ENCODE results near the gene TRPC4AP.

Gene TRPC4AP

DNA sequence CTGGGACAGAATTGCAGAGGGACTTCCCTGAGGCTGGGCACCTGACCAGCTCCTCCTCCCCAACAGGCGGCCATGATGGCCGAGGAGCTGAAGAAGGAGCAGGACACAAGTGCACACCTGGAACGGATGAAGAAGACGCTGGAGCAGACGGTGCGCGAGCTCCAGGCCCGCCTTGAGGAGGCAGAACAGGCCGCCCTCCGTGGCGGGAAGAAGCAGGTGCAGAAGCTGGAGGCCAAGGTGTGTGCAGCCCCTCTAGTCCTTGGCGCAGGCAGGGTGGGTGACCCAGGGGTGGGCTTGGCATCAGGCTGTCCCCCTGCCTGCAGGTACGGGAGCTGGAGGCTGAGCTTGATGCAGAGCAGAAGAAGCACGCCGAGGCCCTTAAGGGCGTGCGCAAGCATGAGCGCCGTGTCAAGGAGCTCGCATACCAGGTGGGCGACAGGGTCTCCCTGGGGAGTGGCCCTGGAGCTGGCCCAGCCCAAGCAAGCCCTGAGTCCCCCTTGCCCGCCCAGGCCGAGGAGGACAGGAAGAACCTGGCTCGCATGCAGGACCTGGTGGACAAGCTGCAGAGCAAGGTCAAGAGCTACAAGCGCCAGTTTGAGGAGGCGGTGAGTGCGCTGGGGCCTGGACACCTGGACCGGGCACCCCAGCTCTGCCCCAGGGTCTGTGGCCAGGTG is 91.5 kb downstream of the TRPC4AP start:
- no peak for DNase-seq

DNA sequence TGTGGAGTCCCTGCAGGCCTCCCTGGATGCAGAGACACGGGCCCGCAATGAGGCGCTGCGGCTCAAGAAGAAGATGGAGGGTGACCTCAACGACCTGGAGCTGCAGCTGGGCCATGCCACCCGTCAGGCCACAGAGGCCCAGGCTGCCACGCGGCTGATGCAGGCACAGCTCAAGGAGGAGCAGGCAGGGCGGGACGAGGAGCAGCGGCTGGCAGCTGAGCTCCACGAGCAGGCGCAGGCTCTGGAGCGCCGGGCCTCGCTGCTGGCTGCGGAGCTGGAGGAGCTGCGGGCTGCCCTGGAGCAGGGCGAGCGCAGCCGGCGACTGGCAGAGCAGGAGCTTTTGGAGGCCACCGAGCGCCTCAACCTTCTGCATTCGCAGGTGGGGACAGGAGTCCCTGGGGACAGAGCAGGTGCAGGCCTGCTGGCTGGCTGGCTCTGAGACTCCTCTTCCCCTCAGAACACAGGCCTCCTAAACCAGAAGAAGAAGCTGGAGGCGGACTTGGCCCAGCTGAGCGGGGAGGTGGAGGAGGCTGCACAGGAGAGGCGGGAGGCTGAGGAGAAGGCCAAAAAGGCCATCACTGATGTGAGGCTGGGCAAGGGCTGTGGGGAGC is 92.2 kb downstream of the TRPC4AP start:
- no peak for DNase-seq

DNA sequence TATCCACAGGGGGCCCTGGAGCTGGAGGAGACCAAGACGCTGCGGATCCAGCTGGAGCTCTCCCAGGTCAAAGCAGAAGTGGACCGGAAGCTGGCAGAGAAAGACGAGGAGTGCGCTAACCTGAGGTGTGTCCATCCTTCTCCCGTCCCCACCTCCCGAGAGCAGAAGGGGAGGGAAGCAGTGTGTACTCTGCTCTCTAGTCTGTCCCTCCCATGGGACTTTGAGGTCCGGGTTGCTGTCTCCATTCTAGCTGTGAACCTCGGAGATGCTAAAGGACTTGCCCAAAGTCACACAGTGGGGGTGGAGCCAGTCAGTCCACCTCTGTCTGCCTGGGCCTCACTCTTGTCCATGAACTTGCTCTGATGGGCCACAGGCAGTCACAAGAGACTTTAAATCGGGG is 92.8 kb downstream of the TRPC4AP start:
- no peak for DNase-seq

GRCh38 chr20:34999021-34999451 is 93.6 kb downstream of the TRPC4AP start:
- no peak for DNase-seq

GRCh38 chr20:34998331-34998950 is 94.2 kb downstream of the TRPC4AP start:
- no peak for DNase-seq

- DNase-seq: no peak
Measured at GRCh38 chr20:34997774-34998173, 94.8 kb downstream of the TRPC4AP start.

- no peak for DNase-seq
Measured at GRCh38 chr20:34997131-34997561, 95.5 kb downstream of the TRPC4AP start.

- no peak for DNase-seq
Measured at GRCh38 chr20:34996243-34997028, 96.2 kb downstream of the TRPC4AP start.

DNA sequence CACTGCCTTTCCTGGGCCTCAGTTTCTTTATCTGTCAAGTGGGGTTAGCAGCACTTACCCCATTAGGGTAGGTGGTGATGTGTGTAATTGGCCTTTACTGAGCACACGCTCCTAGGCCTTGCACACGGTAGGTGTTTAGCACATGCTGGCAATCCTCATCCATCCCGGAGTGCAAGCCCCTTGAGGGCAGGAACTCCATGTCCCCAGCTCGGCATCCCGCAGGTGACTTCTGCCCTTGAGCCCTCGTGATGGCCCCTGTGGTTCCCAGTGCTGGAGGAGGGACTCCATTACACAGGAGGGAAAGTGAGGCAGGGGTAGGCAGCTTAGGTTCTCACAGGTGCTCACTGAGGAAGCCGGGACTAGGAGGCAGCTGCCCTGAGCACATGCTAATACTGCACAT is 96.9 kb downstream of the TRPC4AP start:
- no peak for DNase-seq

DNA sequence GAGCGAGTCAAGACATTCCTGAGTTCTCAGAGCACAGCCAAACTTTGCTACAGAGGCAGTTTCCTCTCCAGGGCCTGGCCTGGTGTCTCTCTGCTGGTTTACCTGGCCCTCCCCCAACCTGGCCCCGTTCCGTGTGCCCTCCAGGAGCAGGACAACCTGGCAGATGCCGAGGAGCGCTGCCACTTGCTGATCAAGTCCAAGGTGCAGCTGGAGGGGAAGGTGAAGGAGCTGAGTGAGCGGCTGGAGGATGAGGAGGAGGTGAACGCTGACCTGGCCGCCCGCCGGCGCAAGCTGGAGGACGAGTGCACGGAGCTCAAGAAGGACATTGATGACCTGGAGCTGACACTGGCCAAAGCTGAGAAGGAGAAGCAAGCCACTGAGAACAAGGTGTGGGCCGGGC is 97.4 kb downstream of the TRPC4AP start:
- DNase-seq: no peak

DNA sequence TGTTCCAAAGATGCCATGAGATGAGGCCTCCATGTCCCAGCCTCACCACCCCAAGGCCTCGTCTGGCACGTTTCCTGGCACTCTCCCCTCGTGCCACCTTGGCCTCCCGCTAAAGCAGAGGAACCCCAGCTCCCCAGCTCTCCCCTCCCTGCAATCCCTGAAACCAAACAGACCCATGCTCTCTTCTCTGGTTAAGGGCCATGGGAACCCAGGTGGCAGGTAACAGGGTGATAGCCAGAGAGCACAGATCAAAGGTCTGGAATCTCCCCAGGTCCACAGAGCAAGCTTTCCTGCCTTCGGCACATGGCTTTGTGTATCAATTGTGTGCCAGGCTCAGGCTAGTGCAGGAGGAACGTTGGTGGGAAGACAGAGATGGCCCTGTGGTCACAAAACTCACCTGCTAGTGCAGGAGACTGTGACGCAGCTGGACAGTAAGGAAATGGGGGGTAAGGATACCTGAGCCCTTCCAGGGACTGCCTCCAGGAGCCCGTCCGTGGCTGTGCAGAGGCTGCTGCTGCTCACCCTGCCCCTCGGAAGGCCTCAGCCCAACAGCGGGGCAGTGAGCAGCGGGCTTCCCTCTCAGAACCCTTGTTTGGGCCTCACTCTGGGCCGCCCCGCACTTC is 98.0 kb downstream of the TRPC4AP start:
- no peak for DNase-seq

- DNase-seq: no peak
Measured at GRCh38 chr20:34993941-34994508, 98.6 kb downstream of the TRPC4AP start.

GRCh38 chr20:34992751-34993417 is 99.7 kb downstream of the TRPC4AP start:
- no peak for DNase-seq

- no peak for DNase-seq
Measured at GRCh38 chr20:34990661-34991214, 101.9 kb downstream of the TRPC4AP start.

GRCh38 chr20:34990231-34990630 is 102.4 kb downstream of the TRPC4AP start:
- DNase-seq: no peak

- DNase-seq: no peak
Measured at GRCh38 chr20:34989670-34990069, 102.9 kb downstream of the TRPC4AP start.

- DNase-seq: no peak
Measured at GRCh38 chr20:34989118-34989517, 103.5 kb downstream of the TRPC4AP start.

GRCh38 chr20:34988191-34988540 is 104.4 kb downstream of the TRPC4AP start:
- no peak for DNase-seq

DNA sequence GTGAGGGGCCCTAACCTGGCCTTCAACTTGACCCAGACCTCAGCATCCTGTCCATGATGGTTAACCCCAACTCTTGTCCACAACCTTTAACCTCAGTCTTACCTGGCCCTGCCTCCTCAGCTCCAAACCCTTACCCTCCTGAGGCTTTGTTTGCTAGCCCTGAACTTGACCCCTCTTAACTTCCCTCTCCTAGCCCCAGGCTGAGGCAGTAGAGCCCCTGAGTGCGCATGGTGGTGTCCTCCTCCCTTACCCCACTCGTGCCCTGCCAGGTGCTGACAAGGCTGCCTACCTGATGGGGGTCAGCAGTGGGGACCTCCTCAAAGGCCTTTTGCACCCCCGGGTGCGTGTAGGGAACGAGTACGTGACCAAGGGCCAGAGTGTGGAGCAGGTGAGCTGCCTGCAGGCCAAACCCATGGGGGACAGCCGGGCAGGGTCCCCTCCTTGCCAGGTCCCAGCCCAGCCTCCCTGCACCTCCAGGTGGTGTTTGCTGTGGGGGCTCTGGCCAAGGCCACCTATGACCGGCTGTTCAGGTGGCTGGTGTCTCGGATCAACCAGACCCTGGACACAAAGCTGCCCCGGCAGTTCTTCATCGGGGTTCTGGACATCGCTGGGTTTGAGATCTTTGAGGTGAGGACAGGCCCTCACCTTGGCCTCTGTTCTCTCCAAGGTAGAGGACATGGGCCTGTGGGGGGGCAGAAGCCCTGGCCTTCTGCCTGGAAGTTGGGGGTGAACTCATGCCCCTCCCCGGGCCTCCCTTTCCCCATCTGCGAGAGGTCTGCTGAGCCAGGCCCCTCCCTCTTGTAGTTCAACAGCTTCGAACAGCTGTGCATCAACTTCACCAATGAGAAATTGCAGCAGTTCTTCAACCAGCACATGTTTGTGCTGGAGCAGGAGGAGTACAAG is 105.1 kb downstream of the TRPC4AP start:
- no peak for DNase-seq

All from activated CD8-positive, alpha-beta memory T cell treated with anti-CD3 and anti-CD28 coated beads, Interleukin-2, amount 50 U/mL, for 48 hours (primary cell).